Stimulated activated CD8-positive, alpha-beta memory T cell treated with anti-CD3 and anti-CD28 coated beads, Interleukin-4, amount 100 ng/mL, for 1 hour (primary cell): ENCODE results near the gene ZNF76.

Experiments used
- DNase-seq, 2 donors: peaks; one replicate each; pipeline ENCODE4 v3.0.0-alpha.2; 2020; ENCODE audit warnings: low read depth in 2 of 2, low spot score in 1 of 2

ZNF76 gene

DNA sequence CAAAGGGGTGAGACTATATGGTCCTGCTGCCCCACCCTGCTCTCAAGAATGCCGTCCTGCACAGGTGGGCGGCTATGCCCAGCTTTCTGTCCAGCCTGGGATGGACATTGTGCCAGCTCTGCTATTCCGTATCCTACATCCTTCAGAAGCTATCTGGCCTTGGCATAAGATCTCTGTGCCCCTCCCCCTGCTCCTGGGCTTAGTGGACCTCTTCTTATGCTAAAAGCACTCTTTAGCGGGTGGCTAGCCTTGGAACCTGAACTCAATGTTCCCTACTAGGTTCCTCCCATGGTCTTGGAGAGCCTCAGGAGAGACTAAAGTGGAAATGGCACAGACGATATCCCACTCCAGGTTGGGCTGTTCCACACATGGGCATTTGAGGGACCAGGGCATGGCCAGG, 23.3 kb upstream of the ZNF76 start:
- no peak for DNase-seq

DNA sequence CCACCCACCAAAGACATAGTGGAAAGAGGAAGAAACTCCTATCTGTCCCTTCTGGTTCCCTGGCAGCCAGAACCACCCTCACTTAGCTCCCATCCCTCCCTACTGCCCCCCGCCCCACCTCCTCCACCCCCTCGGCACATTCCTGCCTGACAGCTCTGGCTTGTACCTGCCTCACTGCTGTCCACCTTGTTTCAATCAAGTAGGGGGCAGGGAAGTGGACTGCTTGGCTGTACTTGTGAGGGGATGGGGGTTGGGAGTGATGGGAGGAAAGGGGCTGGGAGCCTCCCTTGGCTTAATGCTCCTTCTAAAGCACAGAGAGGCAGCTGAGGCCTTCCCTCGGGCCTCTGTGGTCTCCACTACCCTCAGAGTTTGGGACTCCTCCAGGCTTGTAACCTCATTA, 22.1 kb upstream of the ZNF76 start:
- DNase-seq = no peak

DNA sequence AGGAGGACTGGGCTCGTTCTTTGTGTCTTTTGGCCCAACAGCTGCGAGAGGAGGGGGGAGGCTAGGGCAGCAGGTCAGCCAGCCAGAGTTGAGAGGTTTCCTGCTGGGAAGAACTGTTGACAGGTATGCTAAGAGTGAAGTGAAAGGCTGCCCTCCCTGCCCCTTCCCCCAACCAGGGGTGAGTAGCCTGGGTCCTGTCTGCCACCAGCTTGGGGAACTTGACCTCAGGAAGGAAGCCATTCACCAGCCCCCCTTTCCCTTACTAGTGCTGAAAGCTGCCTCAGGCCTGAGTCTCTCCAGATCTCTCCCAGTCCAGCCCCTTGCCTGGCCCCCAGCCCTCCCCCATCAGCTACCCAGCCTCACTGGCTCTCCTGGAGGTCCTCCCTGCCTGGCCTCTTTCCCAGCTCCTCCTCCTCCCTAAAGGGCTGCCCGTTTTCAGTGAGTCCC, 20.7 kb upstream of the ZNF76 start:
- no peak for DNase-seq

DNA sequence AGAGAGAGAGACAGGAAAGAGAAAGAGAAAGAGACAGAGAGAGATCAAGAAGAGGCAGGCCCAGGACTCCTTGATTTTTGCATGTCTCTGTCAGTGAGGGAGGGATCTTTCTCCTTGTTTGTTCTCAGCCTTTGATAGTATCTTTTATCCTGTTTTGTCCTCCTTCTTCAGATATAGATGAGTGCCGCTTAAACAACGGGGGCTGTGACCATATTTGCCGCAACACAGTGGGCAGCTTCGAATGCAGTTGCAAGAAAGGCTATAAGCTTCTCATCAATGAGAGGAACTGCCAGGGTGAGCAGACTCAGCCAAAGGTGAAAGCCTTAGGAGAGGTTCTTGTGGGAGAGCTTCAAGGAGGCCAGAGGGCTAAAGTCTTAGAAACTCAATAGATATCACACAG, 20.0 kb upstream of the ZNF76 start:
- DNase-seq = no peak

DNA sequence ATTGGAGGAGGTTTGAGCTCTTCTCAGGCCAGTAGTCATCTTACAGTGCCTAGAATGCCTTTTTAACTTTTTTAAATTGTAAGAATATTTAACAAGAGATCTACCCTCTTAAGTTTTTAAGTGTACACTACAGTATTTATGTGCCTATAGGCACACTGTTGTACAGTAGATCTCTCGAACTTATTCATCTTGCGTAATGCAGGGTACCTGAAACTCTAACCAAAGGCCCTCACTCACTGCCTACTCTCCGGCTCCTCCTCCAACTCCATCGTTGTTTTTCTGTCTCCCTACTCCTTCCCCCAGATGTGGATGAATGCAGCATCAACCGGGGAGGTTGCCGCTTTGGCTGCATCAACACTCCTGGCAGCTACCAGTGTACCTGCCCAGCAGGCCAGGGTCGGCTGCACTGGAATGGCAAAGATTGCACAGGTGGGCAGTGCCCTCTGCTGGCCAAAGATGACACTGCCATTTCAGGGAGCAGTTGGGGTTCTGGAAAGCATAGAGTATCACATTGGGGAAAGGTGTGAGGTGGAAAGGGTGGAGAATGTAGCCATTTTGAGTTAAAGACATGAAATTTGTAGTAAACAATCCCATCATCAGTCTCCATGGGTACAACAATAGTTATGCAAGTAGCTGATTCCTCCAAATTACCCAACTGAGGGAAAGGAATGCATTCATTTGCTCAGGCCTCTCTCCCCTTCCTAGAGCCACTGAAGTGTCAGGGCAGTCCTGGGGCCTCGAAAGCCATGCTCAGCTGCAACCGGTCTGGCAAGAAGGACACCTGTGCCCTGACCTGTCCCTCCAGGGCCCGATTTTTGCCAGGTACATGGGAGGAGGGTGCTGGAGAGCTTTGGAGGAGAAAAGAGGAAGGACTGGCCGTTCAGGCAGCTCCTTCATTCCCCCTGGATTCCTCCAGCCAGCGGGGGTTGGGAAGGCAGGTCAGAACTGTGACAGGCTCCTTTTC, 18.4 kb upstream of the ZNF76 start:
- DNase-seq = peak; percentile 32 to 53

DNA sequence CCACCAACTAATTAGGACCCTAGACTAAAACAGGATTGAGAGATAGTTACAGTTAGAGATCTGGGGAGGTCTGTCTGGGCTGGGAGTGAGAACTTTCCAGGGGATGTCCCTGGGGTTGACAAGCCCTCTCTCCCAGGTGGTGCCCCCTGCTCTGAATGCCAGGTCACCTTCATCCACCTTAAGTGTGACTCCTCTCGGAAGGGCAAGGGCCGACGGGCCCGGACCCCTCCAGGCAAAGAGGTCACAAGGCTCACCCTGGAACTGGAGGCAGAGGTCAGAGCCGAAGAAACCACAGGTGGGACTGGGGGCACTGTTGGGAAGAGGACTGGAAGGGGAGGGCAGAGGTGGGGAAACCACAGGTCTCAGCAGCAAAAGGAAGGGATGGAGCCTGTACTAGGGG, 17.0 kb upstream of the ZNF76 start:
- no peak for DNase-seq

DNA sequence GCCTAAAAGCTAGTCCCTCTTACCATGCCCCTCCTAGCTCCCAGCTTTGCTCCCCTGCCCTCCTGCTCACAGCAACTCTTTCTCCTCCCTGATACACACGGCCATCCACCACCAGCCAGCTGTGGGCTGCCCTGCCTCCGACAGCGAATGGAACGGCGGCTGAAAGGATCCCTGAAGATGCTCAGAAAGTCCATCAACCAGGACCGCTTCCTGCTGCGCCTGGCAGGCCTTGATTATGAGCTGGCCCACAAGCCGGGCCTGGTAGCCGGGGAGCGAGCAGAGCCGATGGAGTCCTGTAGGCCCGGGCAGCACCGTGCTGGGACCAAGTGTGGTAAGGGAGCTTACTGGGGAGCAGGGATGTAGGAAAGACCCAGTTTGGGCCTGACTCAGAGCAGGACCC, 16.6 kb upstream of the ZNF76 start:
- no peak for DNase-seq

DNA sequence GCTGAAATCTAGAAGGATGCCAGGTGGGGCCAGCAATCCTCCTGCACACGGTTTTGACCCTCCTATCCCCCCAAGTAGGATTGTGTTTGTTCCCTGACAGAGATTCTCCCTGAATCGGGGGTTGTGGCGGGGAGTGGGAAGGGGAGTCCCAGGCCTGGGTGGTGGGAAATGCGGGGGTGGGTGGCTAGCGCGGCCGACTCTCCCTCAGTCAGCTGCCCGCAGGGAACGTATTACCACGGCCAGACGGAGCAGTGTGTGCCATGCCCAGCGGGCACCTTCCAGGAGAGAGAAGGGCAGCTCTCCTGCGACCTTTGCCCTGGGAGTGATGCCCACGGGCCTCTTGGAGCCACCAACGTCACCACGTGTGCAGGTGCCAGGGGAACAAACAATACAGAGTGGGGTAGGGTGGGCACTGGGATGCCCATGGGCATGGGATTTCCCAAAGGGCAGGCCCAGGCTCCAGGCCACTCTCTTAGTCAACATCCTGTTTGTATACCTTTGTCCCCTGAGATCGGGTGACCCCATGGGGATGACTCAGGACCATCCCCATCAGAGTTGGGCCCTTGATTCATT, 16.1 kb upstream of the ZNF76 start:
- DNase-seq = no peak

DNA sequence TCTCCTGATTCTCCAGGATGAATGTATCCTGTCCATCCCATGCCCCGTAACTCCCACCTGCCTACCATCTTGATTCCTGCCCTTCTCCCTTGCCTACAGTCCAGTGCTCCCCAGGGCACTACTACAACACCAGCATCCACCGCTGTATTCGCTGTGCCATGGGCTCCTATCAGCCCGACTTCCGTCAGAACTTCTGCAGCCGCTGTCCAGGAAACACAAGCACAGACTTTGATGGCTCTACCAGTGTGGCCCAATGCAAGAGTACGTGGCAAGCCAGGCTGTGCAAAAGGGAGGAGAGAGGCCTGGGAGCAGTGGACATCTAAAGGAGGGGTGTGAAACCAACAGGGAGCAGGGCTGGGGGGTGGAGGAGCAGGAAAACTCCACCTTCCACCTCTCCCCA, 15.0 kb upstream of the ZNF76 start:
- DNase-seq = no peak

DNA sequence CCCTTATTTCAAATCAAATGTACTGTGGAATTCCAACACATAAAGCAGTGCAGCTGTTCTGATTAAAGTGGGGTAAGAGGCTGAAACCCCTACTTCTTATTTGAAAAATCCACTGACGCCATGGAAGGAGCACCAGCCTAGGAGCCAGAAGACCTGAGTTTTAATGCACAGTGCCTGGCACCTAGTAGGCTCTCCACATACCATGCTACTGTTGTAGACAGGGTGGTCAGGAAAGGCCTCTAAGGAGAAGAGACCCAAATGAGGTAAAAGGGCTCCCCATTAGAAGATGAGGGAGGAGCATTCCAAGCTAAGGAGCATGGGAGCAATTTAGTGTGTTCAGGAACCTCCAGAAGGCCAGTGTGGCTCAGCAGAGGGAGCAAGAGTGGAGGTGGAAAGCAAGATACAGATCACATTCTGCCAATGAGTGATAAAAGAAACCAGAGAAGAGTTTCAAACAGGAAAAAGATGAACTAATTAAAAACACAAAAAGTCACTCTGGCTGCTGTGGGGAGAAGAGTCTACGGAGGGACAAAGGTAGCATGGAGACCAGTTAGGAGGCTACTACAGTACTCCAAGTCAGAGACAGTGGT, 11.8 kb upstream of the ZNF76 start:
- DNase-seq = no peak

DNA sequence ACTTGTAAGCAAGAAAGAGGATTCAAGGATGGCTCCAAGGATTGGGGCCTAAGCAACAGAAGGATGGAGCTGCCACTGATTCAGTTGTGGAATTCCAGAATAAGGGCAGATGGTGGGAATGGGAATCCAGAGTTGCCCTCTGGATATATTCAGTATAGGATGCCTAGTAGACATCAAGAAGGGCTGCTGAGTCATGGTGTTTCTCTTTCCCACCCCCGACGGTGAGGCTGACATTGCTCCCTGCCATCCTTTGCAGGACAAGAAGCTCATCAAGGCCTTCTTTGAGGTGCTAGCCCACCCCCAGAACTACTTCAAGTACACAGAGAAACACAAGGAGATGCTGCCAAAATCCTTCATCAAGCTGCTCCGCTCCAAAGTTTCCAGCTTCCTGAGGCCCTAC, 11.2 kb upstream of the ZNF76 start:
- no peak for DNase-seq

DNA sequence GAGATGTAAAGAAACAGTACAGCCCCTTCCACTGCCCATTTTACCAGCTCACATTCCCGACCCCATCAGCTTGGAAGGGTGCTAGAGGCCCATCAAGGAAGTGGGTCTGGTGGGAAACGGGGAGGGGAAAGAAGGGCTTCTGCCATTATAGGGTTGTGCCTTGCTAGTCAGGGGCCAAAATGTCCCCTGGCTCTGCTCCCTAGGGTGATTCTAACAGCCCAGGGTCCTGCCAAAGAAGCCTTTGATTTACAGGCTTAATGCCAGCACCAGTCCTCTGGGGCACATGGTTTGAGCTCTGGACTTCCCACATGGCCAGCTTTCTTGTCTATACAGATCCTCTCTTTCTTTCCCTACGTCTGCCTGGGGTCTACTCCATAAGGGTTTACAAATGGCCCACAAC, 10.6 kb upstream of the ZNF76 start:
- no peak for DNase-seq

DNA sequence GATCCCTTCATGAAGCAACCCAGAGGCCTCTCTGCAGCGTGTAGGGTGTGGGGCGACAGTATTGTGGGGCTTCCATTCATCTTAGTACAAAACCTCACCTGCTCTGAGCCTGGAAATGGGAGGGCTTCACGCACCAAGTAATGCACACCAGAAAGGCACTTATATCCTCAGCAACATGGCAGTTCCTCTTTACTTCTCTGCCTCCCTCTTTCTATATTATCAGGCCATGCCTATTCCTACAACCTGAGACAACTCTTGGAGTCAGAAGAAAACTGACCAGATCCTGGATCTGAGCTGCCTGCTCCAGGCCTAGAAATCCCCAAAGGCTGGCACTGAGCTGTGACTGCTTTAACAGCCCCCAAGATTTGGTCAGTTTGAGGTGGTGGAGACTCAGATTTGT, 7.6 kb upstream of the ZNF76 start:
- DNase-seq = no peak

DNA sequence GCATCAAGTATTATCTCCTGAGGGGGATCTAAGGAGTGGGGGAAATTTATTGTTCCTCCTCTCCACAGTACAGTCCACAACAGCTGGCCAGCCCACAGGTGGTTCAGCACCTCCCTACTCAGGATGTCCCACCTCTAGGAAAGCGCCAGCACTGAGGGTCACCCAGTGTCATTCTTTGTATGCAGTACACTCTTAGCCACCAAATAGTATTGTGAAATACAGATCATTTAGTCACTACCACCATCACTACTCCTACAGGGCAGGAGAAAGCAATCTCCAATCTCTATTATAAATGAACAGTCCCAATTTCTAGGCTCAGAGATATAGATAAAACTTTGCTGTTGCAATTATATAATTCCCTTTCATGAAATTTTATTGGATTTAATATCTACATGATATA, 6.3 kb upstream of the ZNF76 start:
- DNase-seq = no peak

DNA sequence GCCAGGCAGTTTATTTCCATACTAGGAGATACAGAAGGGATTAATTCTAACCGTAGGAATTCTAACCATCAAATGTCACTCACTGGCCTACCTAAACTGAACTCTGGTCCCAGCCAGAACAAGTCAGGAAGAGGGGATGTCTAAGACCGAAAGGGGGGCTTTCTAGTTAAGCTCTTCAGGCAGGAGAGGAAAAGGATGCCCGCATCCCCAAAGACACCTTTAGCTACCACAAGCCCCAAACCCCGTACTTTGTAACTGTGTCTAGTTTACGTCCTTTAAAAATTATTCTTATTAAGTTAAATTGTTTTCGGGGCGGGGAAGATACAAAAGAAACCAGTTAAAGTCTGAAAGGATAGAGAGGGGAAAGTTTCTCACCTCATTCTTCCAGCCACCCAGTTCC, 1.2 kb upstream of the ZNF76 start:
- no peak for DNase-seq

DNA sequence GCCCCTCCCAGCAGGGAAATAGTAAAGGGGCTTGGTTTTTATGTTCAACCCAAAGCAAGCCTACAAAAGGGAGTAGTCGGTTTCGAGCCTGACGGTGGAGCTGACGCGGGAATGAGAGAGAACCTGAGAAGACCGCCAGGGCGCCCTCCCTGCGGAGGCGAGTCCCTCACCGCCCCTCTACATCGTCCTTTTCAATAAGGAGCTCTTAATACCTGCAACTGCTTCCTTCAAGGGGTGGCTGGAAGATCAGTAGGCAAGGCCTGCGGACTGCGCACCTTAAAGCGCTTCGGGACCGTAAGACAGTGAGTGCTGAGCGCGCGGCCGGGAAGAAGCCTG, 709 bp upstream of the ZNF76 start:
- peak in 1 of 2 donors; percentile 21 for DNase-seq

DNA sequence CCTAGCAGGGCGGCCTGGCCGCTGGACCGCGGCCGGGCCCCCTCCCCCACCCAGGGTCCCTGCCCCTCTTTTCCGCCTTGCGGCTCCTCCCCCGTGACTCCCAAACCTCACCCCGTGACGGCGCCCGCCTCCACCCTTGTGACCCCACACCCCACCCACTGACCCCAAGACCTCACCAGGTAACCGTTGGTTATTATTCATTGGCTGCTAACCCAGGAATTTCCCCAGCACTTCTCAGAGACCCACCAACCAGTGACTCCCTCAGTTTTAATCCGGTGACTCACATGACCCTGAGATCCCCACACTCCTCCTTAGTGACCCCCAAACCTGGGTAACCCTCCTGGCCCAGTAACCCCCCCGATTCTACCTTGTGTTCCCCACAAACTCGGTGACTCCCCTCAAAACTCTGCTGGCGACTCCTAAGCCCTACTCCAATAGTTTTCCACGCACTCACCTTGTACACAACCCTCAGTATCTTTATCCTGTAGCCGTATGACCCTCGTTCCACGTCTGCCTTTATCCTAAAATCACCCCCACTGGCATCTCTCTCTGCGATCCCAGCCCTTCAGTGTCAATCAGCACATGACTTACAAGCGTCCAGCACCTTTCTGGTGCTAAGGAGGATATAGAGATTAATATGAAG, 534 bp downstream of the ZNF76 start:
- DNase-seq = peak; percentile 29 to 59

DNA sequence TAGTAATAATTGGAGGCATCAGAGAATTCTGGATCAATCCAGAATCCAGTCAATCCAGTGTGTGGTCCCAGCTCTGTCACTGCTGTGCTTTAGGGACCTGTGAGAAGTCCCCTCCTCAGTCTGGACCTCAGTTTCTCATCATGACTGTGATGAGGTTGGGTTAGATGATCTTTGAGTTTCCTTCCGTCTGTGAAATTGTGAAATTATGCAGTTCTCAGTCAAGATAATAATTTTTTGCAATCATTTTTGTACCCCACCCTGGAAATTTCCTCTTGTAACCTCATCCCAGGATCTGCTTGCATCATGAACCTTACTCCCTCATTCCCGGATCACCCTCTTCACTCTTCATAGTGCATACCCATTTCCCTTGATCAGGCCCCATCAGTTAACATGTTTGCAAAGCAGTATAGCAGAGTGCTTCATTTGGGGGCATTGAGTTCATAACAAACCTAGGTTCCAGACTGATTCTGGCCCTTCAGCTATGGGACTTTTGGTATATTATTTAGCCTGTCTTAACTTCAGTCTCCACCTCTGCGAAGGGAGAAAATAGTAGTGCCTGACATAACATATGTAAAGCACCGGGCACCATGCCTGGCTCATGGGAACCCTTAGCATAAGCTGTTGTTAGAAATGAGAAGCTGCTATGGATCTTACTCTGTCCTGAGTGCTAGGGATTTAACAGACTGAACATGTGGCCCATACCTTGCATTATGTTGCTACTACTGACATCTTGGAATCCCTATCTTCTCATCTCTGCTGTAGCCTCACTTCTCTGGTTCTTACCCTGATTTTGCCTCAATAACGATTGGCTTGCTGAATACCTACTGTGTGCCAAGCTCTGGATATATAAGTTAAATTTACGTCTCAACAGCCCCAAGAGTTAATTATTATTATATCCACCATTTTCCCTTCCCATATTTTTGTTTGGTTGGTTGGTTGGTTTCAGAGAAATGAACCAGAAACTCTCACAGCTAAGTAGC, 1.3 kb downstream of the ZNF76 start:
- DNase-seq = no peak

DNA sequence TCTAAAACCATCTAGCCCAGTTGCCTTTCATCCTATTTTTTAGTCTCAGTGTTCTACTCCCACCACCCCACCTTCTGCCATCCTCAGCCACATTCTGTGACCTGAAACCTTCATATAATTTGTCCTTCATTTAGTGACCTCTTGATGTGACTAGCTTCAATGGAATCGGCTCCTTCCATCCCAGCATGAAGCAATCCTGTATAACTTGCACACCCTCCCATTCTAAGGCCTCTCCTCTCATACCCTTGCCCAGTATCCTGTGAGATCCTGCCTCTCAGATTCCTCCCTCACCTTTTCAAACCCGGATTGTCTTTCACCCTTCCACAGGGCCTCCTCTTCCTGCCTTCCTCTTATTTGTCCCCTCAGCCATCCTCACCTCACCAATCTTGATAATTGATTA, 3.1 kb downstream of the ZNF76 start:
- no peak for DNase-seq

DNA sequence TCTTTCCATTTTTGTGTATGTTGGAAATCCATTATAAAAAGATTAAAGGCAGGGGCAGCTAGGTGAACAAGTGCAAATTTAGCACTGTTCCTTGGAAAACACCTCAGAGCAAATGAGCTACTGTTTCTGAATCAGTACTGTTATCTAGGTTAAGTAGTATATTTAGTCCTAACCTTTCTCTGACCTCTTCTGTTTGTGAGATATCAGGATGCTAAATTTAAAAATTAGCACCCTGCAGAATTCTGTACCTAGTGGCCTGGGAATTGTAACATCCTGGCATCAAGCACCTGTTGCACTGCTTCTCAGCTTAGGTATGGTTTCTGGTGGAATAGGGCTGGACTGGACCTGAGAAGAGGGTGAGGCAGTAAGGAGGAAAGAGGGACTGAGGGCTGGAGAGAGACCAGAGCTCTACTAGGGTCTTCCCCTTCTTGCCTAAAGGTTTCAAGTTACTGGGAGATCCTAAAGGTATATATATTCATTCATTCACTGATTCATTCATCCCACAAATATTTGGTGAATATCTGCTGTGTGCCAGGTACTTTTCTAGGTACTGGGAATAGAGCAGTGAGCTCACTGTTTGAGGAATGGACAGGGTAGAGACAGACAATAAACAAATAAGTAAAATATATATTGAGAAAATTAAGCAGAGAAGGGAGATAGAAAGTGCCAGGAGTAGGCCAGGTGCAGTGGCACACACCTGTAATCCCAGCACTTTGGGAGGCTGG, 5.2 kb downstream of the ZNF76 start:
- no peak for DNase-seq
